ENCODE results near the gene TMC4. TPM values are rescaled to one million over a fixed set of nuclear protein-coding genes. Genes with fewer than 3 reads are reported as not detected.

TMC4 gene
- total and polyA plus RNA-seq, 4 donors: 26.1 to 81.0 (median 33.9) TPM

DNA sequence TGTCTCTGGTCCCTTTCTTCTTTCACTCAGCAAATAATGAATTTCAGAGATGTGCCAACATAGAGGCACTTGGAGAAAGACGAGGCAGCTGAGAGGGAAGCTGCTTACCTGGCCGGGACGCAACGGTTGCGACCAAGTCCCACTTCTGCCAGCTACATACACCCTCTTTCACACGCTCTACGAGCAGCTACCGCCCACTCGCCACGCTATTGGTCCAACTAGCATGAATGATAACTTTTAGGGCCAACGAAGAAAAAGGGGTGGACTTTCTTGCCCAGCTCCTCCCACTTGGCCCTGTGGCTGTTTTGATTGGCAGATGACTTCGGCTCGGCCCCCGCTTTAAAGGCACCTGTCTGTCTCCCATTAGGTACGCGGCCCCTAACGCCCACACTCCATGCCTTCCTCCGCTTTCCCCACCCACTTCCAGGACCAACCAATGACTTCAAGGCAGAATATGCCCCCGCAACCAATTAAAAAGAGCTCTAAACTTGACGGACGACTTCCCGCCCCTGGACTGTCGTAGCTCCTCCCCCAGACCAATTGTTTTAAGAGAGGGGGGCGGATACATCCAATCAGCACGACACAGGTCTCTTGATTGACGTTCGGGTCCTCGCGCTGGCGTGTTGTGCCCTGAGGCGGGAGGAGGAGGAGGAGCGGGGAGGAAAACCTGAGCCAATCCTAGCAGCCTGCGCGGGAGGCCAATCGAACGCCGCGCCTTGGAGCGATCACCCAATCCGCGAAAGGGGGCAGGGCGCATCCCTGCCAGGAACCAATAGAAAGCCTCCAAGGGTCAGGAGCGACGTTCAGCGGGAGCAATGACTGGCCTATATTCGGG lies 35.9 kb downstream of the TMC4 start:
- Histone ChIP-seq H3K36me3 (ENCODE audit: control insufficient read depth in 4 of 4, insufficient read depth in 4 of 4, low read length in 4 of 4) (peaks cover 0 to 13% (median 7%) of the 10 kb centered on the region in 4 donors), H3K9me3 (ENCODE audit: control insufficient read depth in 4 of 4, insufficient read depth in 3 of 4, low read length in 3 of 4) (no peaks in the 10 kb centered on the region), H3K4me1 (ENCODE audit: control insufficient read depth in 5 of 5, insufficient read depth in 5 of 5, low read length in 5 of 5) (peaks cover 0 to 31% (median 16%) of the 10 kb centered on the region in 5 donors), H3K9ac (ENCODE audit: insufficient read depth in 1 of 2, low read length in 2 of 2) (peak overlapping the region in 1 of 2 donors; percentile 50), H3K27me3 (ENCODE audit: control insufficient read depth in 3 of 3, insufficient read depth in 3 of 3, low read length in 2 of 3) (no peaks in the 10 kb centered on the region), H3K27ac (ENCODE audit: low read depth in 1 of 2, low read length in 1 of 2) (peak overlapping the region; percentile 38 to 61), H3K4me3 (no peak overlapping the region)
- 0 to 1% methylated on average over 45 to 46 of the region's 46 CpGs for WGBS, 2 donors
- DNase-seq: peak; percentile 100
- peak; percentile 92 for ATAC-seq (ENCODE audit: insufficient read depth, low FRiP score)
- TF ChIP-seq CTCF (IDR thresholded peaks at IDR 0.05; ENCODE audit: control extremely low read depth, extremely low read depth): no peak

GRCh38 chr19:54136086-54136863 lies 36.7 kb downstream of the TMC4 start:
- Histone ChIP-seq H3K9me3 (ENCODE audit: control insufficient read depth in 4 of 4, insufficient read depth in 3 of 4, low read length in 3 of 4) (no peaks in the 10 kb centered on the region), H3K27me3 (ENCODE audit: control insufficient read depth in 3 of 3, insufficient read depth in 3 of 3, low read length in 2 of 3) (no peaks in the 10 kb centered on the region), H3K27ac (ENCODE audit: low read depth in 1 of 2, low read length in 1 of 2) (peak overlapping the region; percentile 38 to 61), H3K9ac (ENCODE audit: insufficient read depth in 1 of 2, low read length in 2 of 2) (peak overlapping the region; percentile 26 to 50), H3K36me3 (ENCODE audit: control insufficient read depth in 4 of 4, insufficient read depth in 4 of 4, low read length in 4 of 4) (peaks cover 3 to 19% (median 9%) of the 10 kb centered on the region in 4 donors), H3K4me3 (no peak overlapping the region), H3K4me1 (ENCODE audit: control insufficient read depth in 5 of 5, insufficient read depth in 5 of 5, low read length in 5 of 5) (peaks cover 0 to 31% (median 16%) of the 10 kb centered on the region in 5 donors)
- ATAC-seq (ENCODE audit: insufficient read depth, low FRiP score) (no peak), DNase-seq (no peak)
- WGBS, 2 donors: 4 to 5% methylated on average over 30 of the region's 30 CpGs
- no peak for TF ChIP-seq CTCF (IDR thresholded peaks at IDR 0.05; ENCODE audit: control extremely low read depth, extremely low read depth)

- no peak overlapping the region for H3K4me3 ChIP-seq
- H3K36me3 ChIP-seq (ENCODE audit: control insufficient read depth in 4 of 4, insufficient read depth in 4 of 4, low read length in 4 of 4): peaks cover 3 to 22% (median 16%) of the 10 kb centered on the region in 4 donors
- no peak overlapping the region for H3K27ac ChIP-seq (ENCODE audit: low read depth in 1 of 2, low read length in 1 of 2)
- peaks cover 0 to 16% (median 9%) of the 10 kb centered on the region in 5 donors for H3K4me1 ChIP-seq (ENCODE audit: control insufficient read depth in 5 of 5, insufficient read depth in 5 of 5, low read length in 5 of 5)
- 71 to 78% methylated on average over 2 of the region's 2 CpGs for WGBS, 2 donors
- no peaks in the 10 kb centered on the region for H3K9me3 ChIP-seq (ENCODE audit: control insufficient read depth in 4 of 4, insufficient read depth in 3 of 4, low read length in 3 of 4)
- no peak overlapping the region for H3K9ac ChIP-seq (ENCODE audit: insufficient read depth in 1 of 2, low read length in 2 of 2)
- TF ChIP-seq CTCF (IDR thresholded peaks at IDR 0.05; ENCODE audit: control extremely low read depth, extremely low read depth): no peak
- DNase-seq: no peak
- H3K27me3 ChIP-seq (ENCODE audit: control insufficient read depth in 3 of 3, insufficient read depth in 3 of 3, low read length in 2 of 3): no peaks in the 10 kb centered on the region
- ATAC-seq (ENCODE audit: insufficient read depth, low FRiP score): no peak
These were observed 38.9 kb downstream of the TMC4 start for GRCh38 chr19:54133957-54134590.
